ENCODE measurements around the gene RAPGEF1.
A peak's percentile ranks its signal among the peaks of the same experiment; 100 is the strongest.
"Not testable (repeated sequence)": the region's sequence is repeated elsewhere in the genome, so short reads cannot be mapped to it uniquely, and the experiment has no call there.

RAPGEF1 gene

DNA sequence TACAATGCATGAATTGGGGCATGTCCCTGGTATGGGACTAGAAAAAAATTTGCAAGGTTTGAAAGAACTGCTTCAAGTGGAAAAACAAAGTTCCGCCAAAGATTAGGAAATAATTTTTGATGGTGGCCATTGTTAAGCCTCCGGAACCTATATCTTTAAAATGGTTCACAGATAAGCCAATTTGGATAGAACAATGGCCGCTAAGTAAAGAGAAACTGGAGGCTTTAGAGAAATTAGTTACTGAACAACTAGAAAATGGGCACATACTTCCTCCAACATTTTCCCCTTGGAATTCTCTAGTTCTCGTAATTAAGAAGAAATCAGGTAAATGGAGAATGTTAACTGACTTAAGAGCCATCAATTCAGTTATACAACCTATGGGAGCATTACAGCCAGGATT is 56.8 kb downstream of the RAPGEF1 start:
- not testable (repeated sequence) for DNase-seq

DNA sequence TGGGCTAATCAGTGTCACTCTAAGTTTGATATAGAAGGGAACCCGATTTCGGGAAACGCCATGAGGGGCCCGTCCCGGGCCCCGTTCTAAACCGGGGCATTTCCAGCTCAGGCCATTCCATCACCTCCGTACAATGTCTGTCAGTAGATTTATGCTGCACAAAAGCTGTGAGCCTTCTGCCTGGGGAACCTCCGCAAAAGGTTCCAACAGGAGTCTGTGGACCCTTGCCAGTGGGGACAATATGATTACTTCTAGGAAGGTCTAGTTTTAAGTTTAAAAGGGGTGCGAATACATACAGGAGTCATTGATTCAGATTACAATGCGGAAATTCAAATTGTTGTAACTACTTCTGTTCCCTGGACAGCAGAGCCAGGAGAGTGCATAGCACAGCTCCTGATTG is 57.6 kb downstream of the RAPGEF1 start:
- DNase-seq: no peak

DNA sequence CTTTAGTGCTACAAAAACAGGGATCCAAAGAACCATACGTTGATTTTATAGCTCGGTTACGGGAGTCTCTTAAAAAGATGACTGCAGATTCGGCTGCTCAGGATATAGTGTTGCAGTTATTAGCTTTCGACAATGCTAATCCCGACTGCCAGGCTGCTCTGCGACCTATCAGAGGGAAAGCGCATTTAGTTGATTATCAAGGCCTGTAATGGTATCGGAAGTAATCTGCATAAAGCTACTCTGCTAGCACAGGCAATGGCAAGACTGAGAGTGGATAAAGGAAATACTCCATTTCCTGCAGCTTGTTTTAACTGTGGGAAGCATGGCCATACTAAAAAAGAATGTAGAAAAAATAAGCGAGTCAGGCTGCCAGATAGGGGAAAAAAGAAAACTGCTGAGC is 58.0 kb downstream of the RAPGEF1 start:
- DNase-seq: not testable (repeated sequence)

DNA sequence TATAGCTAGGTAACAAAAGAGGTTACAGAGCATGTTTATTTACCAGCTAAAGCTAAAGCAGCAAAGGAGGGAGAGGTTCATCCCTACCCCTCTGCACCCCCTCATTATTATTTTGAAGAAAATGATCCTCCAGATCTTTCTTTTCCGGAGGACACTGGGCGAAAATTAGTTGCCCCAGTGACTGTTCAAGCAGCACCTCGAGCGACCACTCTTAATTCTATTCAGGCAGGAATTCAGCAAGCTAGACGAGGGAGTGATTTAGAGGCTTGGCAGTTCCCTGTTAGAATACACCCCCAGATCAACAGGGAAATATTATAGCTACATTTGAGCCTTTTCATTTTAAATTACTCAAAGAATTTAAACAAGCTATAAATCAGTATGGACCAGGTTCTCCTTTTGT is 58.8 kb downstream of the RAPGEF1 start:
- not testable (repeated sequence) for DNase-seq

DNA sequence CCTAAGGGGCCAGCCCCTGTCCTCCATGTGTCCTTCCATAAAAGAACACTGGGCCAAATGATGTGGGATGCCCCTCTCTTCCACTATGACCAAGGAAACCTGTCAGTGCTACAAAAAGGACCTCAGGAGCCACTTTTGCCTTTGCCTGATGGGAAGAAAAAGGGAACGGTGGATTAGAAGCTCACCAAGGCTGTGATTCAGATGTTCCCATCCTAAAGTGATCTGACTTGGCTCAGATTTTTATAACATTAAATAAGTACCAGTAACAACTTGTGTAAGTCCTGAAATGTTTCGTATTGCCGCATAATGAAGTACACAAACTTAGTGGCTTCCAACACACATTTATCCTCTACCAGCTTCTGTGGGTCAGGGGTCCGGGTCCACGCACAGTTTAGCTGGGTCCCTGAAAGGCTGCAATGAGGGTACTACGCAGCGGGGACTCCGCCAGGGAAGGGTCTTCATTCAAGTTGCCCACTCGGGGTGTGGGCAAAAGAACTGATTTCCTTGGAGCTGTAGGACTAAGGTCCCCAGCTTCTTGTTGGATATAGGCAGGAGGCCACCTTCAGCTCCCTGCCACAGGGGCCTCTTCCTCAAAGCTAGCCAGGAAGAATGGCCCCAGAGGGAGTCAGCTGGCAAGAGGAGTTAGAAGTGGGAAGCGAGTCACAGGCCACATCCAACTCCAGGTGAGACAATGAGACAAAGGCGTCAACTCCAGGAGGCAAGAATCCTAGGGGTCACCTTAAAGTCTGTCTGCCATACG is 60.4 kb downstream of the RAPGEF1 start:
- no peak for DNase-seq

DNA sequence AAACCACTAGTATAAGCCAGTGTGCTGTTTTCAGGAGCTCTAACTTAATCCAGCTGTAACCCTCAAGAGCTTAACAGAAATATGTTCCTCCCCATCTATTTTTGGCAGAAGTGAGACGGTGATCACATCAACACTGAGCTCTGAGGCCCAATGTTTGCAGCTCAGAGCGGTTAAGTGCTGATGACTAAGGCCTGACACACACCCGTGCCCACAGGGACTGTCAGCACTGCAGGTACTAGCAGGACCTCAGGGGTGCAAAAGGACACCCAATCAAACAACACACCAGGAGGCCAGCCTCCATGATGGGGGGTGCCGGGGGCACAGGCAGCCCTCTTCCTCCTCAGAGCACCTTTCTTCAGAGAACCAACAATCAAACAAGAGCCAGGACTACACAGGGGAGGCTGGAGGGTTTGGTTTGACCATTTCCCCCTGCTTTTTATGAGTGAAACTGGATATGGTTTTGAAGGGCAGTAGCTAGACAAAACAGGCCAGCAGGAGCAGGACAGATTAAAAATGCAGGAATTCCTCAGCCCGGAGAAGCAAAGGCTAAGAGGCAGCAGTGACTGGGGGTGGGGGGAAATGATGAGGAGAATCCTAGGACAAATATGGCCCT is 61.3 kb downstream of the RAPGEF1 start:
- no peak for DNase-seq

DNA sequence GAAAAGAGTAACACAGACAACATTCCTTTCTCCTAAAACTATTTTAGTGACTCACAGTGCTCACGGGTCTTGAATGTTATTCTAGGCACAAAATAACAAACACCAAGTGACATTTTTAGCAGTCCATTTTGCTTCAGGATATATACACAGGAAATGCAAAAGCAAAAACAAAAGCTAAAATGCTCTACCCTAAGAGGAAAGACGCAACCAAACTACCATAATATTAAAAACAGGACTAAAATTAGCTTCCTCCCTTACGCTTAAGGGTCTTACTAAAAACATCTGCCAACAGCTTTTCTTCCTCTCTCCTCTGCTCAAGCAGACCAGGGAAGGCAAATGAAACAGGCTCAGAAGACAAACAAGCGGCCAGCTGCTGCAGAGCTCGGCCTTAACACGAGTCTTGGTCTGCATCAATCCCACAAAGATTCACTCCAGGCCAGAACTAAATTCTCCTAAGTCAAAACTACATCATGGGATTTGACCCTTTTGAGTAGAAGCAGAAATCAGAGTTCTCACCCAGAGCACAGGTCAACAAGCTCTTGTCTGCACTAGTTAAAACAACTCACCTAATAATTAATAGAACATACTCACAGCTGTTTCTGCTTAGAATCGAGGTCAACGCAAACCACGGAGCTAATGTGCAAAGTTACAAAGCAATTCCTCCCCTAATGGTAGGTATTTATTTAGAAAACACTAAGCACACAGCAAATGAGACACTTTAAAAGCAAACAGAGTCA is 62.3 kb downstream of the RAPGEF1 start:
- peak; percentile 11 for DNase-seq

DNA sequence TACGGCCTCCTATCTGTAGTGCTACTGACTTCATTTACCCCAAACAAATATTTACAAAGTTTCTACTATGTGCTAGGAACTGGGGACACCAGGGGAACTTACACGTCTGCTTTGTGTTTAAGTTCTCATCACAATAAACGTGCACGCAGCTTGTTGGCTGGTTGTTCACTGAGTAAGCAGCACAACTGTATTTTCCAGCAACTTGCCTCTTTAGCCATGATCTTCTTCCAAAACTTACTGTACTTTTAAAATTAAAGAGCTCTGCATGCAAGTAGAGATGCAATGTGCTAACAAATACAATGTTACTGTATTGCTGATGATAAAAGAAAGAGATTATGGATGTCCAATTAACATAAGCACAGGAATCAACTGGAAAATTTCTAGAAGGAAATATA is 62.8 kb downstream of the RAPGEF1 start:
- DNase-seq: no peak

DNA sequence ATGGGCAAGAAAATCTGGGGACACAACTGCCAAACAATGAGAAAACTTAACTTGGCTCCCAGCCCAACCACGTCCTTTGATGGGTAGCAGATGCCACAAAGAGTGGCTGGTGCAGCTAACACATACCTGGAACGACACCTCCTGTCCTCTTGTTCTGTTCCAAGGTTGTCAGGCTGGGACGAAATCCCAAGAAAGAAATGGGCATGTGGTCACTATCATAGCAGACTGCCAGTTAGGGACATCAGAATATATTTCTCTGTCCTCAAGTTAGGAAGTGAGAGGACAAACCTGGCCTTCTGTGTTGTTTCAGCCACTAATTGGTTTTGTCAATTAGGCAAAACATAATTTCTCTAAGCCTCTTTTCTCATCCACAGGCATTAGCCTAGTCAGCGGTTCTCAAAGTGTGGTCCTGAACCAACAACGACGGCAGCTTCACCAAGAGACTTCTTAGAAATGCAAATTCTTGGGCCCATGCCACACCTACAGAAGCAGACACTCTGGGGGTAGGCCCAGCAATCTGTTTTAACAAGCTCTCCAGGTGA is 63.4 kb downstream of the RAPGEF1 start:
- no peak for DNase-seq

DNA sequence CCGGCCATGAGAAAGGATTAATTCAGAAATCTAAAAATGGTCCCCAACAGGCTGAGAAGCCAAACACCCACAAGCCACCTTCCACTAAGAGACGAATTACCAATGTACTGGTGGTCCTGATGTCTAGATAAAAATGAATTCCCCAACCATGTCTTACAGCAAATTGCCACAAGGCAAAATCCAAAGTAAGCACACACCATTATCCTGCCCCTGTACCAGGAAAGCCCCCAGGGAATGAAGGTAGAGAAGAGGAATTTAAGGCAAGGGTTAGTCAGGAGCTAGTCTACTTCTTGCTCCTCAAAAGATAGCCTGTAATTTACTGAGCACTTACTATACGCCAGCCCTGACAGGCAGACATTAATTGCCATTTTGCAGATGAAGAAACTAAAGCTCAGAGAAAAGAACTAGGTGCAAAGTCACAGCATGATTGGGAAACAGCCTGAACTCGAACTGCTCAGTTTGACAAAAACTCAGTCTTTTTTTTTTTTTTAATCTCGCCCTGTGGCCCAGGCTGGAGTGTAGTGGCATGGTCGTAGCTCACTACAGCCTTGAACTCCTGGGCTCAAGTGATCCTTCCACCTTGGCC is 64.3 kb downstream of the RAPGEF1 start:
- no peak for DNase-seq

DNA sequence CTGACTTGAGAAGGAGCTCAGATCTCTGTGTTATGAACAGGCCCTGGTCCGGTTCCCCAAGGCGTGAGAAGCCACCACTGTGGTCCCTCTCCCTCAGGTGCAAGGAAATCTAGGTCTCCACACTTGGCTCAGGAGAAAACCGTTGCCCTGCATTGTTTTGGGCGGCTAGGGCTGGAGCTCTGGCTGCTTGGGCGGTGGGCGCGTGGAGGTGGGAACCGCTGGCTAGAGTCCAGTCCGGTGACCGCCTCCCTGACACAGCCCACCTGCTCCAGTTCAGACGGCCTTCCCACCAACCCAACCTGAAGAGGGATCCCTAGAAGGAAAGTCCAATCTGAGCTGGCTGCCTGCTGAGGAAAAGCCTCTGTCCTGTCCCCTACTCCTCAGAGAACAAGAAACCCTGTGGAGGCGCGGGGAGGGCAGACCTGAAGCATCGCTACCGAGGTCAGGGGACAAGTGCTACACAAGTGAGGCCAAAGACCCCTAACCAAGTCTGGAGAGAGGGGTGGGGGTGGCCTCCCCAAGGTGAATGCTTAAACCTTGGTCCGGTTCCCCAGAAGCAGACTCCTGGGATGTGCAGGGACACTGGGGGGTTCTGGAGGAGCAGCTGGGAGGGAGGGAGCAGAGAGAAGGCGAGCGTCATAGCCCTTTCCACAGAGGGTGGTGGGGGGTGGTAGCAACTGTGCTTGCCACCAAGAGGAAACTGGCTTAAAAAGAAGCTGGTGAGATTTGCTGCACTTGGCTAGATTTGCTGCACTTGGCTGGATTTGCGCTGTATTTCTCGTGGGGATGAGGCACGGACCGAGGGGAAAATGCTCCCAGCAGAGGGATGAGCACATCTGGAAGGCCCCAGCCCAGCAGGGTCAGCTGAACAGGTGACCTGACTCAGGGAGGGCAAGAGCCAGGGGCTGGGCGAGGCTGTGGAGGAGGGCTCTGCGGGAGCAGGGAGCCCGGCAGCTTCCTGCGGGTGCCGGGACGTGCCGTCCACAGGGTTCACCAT is 65.2 kb downstream of the RAPGEF1 start:
- DNase-seq: no peak

DNA sequence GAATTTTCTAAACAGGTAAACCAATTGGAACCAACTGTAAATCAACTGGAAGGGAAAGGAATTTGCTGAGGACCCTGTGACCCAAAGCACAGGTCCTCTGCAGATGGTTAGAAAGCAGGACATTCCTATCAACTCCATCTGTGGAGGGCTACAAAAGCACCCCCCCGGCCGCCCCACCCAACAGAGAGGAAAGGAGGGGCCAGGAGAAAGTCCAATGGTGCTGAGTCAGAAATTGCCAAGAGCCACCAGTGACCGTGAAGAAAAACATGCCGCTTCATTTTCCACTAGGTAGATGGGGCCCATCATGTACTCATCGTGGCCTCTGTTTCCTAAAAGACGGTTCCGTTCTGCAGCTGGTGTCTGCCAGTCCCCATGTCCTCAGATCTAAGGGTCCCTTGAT is 66.3 kb downstream of the RAPGEF1 start:
- no peak for DNase-seq

DNA sequence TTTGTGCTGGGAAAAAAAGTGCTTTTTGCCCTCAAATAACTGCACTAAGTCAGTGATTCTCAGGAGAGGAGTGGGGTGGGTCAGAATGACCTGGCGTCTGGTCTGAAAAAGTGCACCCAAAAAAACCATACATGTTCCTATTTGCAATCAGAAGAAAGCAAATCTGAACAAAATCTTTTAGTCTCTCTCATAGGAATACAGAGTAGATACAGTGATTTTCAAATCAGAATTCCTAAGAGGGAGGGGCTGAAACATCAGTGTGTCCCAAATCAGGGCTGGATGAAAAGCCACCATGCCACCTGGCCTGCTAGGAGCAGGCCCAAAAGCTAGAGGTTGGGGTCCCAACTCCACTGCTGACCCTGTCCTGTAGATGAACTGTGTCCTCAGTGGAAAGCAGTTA is 66.8 kb downstream of the RAPGEF1 start:
- DNase-seq: no peak

DNA sequence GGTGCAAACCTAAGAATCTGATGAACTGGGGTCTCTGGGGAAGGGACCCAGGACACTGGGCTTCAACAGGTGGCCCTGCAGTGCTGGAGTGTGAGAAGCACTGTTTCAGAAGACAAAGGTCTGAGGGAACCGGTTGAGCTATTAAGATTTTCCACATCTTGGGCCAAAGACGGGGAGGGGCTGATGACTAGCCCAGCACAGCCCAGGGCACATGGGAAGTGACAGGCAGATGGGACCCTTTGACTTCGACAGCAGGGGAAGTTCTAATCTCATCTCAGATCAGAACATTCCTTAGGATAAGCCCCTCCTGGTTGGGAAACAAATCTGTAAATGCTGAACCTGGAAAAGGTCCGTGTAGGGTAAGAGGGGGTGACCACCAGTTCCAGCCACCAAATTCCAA is 67.4 kb downstream of the RAPGEF1 start:
- DNase-seq: no peak

DNA sequence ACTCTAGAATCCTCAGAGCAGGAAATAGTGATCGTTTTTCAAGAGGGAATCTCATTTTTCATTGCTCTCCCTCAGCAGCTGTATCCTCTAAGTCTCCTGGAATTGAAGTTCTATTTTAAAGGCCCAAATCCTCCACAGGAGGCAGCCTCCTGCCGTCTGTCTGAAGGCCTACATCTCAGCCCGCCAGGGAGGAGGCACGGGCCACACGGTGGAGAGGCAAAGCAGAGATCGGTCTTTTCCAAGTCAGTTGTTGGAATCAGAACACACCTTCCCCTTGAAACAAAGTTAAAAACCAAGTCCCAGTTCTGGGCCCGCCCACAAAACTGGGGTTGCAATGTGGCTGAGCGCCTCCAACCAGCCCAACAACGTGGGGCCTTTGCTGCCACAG is 68.7 kb downstream of the RAPGEF1 start:
- DNase-seq: no peak

DNA sequence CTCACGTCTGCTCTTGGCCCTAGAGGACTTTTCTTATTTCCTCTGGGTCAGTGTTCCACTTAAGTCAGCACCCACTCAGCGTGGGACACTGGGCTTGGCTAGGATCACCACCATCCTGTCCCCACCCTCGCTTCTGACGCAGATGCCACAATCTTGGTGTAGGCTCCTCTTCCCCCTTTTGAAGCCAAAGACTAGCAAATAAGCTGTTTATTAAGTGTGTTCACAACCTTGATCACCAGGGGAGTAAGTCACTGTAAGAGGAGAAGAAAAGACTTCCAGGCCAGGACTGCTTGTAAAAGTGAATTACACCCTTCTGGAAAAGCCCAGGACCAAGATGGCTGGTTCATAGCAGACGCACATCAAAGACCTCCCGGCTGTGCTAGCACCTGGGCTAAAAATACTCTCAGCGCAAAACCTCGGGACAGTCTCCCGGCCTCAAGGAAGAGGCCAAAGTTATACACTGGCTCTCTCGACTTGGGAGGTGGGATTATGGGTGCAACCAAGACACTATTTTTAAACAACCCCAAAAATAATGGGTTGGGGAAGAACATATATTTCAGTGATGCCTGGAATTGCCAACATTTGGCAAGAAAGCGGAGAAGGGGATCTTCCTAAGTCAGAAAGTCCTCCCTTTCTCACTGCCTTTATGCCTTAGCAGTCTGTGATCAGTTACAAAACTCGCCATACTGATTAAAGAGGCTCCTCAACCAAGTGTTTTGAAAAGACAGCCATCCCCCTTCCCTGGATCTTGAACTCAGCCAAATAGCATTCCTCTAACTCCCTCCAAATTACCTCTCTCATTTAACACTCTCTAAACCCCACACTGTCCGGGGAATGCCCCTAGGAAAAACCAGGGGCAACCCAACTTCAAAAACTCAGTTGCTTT is 69.4 kb downstream of the RAPGEF1 start:
- DNase-seq: no peak

DNA sequence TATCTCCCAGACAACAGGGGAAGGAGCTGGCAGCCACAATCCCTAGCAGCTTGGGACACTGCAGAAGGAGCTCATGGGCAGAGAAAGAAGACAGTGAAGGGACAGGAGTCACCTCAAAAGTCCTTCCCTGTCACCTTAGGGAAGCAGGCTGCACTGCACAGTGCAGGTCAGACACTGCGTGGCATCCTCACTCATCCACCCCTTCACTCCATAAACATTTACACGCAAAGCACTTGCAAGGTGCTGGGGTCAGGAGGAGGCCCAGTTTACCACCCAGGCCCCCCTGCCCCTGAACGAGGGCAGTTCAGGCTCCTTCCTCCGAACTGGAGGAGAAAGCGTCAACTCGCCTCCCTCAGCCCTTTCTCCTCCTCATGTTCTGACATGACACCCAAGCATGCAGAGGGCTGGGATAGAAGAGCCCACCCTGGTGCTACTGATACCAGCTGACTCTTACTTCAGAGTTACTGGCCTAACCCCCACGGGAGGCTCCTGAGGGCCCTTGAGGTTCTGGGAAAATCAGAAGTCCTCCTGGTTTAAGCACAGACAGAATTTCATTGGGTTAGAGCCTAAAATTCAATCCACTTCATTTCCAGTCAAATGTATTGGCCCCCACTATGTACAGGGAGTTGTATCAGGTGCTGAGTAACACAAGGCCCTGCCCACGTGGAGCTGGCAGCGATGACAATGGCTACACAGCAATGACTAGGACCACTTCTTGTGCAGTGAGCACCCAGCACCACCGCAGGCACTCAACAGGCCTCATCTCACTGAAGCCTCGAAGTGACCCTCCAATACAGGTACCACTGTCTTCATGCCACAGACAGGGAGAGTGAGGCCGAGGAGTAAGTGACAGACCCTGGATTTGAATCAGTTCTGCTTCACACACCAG is 70.4 kb downstream of the RAPGEF1 start:
- DNase-seq: no peak

DNA sequence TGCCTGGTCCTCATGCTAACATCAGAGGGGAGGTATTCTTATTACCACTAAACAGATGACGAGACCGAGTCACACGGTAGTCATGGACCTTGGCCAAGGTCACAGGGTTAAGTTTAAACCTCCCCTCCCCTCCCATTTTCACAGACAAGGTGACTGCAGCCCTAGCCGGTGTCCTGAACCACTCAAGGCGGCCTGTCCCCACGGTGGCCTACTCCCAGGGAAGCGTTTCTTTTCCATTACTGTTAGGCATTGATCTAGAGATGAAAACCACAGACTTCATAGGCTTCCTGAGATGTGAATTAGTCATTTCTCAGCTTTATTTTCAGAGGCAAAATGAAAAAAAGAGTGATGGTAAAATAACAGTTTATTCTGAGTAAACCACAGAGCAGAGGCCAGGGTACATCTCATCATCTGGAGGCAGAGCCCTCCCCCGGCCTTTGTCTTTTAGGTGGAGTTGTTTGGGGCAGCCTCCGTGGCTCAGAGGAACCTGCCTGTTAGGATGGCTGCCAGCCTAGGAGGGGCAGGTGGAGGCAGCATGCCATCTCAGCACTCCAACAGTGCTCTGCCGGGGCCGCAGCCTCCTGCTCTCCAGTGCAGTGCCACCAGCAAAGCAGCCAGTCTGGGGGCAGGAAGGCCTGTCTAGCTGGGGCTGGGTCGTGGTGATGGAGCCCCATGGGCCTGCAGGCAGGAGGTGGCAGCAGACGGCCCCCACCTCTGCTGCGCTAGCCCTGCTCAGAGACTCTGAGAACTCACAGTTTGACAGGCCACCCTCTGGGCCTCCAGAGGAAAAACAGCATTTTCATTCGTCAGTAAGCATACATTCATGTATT is 71.2 kb downstream of the RAPGEF1 start:
- DNase-seq: no peak

DNA sequence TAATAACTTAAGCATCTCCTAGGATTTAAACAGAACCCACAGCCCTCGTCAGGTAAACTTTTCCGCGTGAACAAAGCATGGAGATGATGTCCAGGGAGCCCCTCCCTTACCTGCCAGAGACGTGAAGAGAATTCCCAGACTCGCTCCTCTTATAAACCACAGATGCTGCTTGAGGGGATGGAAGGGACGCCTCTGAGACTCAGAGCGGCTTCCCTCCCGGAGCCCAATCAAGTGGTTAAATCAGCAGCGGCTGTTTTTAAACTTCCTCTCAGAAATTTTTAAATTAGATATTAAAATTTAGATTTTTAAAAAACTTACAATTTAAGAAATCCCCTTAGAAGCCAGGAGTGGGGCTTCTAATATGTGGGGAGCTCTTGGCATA is 71.8 kb downstream of the RAPGEF1 start:
- DNase-seq: no peak

Data from NCI-H2227 treated with DMSO at 0.1 percent for 48 hours (cell line).